Smooth muscle cell of the brain vasculature (primary cell): Measurements from ENCODE around the gene OR5AU1.

Source experiments
- DNase-seq: peaks from one replicate; pipeline ENCODE4 v3.0.0-alpha.2; 2012; ENCODE audit warnings: low read depth, low spot score

OR5AU1 gene

DNA sequence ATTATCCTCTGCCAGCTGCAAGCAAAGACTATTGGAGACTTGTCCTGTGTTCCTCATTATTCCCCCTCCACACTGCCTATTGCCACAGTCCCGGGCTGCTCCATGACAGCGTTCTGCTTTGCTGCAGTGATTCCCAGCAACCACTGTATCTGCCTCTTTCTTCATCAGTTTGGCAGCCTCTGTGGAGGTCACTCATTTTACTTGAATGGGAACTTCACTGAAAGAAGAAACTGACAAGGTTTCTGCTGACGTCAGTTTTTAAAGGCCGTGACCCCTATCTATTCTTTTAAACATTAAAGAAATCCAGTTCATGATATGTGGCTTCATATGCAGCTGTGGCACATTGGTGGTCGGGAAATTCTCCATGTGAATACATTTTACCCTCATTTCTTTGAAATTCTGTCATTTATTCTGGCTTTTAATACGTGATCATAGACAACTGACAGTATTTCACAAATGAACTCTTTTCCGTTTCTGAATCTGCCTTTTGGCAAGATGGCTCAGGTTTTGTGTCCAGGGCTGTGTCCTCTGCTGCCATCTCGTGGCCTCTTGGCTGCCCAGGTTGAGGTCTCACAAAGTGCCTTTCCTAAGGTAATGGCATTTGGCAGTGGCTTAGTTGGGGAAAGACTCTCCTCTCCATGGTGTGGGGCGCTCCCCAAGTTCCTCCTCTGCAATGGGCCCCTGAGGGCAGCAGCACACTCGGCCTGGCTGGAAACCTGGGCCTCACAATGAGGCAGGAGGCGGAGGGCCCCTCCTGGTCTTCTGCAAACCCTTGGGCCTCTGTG, 49.2 kb downstream of the OR5AU1 start:
- peak; percentile 67 for DNase-seq

GRCh38 chr14:21106176-21106497, 49.7 kb downstream of the OR5AU1 start:
- no peak for DNase-seq

DNA sequence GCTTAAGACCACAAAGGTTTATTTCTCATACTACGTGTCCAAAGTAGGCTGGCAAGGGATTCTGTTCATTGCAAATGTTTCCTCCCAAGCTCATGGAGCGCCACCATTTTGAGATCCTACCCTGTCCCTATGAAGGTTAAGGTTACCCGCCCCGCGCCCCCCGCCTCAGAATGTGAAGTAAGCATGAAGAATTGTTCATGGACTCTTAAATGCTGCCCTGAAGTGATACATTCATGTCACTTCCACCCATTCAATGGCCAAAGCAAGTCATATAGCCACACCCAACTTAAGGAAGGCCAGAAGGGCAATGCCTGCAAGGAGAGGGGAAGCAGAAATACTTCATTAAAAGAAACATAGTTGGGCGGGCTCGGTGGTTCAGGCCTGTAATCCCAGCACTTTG, 50.8 kb downstream of the OR5AU1 start:
- no peak for DNase-seq
